GDM1 (cell line): ENCODE measurements around the gene CHD6.
"Not testable (repeated sequence)": the region's sequence is repeated elsewhere in the genome, so short reads cannot be mapped to it uniquely, and the experiment has no call there.

Experiments used
- DNase-seq: peaks from one replicate; lab custom pipeline; 2025; lab: John Stamatoyannopoulos, UW

Gene CHD6

DNA sequence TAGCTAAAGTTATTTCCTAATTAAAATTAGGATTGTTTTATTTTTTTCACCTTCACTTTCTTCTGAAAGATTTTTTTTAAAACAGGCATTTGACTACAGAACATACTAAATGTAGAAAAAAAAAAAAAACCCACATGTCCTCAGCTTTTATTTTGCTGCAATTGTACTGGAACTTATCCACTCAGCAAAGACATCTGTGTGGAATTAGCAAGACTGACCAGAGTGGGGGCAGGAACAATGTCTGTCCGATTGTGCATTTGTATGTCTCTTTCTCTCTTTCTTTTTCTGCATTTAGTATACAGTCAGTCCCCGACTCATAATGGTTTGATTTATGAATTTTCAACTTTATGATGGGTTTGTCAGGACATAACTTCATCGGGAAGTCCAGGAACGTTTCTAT, 77.3 kb downstream of the CHD6 start:
- DNase-seq: no peak

- no peak for DNase-seq
Measured at GRCh38 chr20:41540459-41540858, 77.7 kb downstream of the CHD6 start.

GRCh38 chr20:41538810-41539596, 79.2 kb downstream of the CHD6 start:
- no peak for DNase-seq

DNA sequence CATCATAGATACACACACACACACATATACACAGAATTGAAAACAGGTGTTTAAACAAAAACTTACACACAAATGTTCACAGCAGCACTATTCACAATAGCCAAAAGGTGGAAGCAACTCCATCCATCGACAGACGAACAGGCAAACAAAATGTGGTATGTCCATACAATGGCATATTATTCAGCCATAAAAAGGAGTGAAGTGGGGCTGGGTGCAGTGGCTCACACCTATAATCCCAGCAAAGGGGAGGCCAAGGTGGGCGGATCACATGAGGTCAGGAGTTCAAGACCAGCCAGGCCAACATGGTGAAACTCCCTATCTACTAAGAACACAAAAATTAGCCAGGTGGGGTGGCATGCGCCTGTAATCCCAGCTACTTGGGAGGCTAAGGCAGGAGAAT, 80.3 kb downstream of the CHD6 start:
- no peak for DNase-seq

DNA sequence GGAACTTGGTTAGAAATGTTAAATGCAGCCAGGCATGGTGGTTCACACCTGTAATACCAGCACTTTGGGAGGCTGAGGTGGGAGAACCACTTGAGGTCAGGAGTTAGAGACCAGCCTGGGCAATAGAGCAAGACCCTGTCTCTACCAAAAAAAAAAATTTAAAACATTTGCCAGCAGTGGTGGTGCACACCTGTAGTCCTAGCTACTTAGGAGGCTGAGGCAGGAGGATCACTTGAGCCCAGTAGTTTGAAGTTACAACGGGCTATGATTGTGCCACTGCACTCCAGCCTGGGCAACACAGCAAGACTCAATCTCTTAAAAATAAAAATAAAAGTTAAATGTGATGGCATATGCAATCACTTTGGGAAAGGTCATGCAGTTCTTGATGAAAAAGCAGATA, 82.6 kb downstream of the CHD6 start:
- DNase-seq: not testable (repeated sequence)

DNA sequence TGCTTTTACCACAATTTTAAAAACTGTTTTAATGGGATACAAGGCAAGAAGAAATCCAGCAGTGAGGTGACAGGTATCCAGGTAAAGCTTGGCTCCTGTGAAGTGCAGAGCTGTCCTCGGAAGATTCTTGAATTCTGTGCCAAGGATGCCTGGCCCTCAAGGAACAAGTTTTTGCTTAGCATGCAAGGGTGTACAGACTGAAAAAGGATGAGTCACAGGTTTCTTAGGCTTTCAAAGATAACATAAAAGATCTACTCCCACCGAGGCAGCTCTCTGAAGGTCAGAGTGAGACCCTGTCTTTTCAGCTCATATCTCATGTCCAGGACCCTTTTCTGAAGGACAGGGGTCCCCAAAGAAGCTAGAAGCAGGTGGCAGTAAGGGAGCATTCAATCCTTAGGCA, 83.3 kb downstream of the CHD6 start:
- DNase-seq: no peak

DNA sequence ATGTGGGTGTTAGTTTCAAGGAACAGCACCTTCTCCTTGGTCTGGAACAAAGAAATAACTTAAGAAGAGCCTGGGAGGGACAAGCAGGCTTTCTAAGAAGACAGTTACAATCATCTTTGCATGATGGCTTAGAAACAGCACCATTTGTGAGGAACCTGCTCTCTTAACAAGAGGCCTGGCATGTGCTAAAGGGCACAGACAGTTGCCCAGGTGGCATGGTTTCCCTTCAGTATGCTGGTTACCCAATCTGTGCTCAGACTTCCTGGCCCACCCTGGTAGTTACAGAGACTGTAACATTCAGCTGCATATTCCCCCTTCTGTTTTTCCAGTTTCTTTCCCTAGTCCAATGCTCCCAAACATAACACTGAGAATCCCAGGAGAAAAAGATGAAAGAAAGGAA, 84.0 kb downstream of the CHD6 start:
- no peak for DNase-seq

DNA sequence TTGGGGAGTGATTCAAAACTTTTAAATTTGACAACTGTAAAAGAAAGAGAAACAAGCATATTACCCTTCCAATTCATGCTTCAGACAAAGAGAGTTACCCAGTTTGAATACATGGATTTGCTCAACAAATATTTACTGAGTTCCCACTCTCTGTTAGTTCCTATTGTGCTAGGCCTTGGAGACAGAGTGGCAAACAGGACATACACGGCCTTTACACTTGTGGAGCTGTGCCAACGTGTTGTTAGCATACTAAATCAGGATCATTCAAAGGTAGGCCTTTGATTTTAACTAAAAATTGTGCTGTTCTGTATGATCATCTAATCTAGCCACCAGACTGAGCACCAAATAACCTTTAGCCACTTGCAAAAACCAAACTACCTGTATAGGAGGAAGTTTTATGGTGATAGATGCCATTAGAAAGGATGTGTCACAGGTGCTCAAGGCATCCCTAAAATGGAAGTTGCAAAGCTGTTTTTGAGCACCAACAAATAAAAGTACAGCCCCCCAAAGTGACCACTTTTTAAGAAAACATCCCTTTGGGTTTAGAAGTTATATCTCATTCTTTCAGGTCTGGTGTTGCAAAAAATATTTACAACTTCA, 84.5 kb downstream of the CHD6 start:
- no peak for DNase-seq

GRCh38 chr20:41532935-41533334, 85.2 kb downstream of the CHD6 start:
- DNase-seq: no peak

GRCh38 chr20:41531518-41532275, 86.5 kb downstream of the CHD6 start:
- DNase-seq: no peak

DNA sequence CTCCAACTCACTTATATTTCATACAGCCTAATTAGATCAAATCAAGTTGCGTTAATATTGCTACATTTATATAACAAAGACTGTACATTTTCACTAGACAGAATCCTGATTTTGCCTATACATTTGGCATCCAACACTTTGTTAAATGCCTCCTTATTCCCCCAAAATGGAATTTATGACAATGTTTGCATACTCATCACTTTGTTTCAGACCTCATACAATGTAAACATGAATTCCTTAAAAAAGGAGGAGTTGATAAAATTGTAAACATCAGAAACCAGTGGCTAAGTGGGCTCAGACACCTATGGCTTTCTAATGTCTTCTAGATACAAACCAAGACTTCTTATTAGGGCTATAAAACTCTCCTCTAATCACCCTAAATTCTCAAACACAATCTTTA, 87.3 kb downstream of the CHD6 start:
- DNase-seq: no peak

DNA sequence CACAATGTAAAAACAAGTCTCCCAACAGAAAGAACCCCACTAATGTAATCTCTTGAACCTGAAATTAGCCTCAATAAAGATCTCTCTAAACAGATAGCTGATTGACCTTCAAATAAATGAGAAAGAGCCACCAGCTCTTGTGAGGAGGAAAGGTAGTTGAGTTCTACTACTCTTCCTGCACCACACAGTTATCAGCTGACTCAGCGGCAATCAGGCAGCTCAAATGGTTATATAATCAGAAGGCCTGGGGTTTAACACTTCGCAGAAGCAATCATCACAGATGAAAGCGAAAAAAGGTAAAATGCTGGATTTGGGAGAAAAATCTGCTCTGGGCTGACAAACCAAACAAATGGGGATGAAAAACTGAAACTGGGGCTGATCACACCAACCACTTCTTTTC, 91.8 kb downstream of the CHD6 start:
- no peak for DNase-seq

- DNase-seq: no peak
Measured at GRCh38 chr20:41524980-41525613, 93.1 kb downstream of the CHD6 start.

DNA sequence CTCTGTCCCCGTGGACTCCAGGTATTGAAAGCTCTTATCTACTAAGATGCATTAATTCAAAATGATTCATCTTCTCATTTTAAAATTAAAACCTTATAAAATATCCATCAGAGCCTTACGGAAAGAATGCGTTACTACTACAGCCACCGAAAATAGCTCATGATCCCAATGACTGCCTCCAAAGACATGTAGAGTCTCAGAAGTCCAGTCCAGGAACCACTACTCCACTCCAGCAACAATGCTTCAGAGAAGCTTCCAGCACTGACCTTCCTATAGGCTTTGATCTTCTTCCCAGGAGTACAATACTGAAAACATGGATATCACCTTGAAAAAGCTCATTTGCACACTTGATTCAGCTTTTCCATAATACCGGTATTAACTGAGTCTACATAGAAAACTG, 94.3 kb downstream of the CHD6 start:
- no peak for DNase-seq

- no peak for DNase-seq
Measured at GRCh38 chr20:41513829-41514228, 104.3 kb downstream of the CHD6 start.

DNA sequence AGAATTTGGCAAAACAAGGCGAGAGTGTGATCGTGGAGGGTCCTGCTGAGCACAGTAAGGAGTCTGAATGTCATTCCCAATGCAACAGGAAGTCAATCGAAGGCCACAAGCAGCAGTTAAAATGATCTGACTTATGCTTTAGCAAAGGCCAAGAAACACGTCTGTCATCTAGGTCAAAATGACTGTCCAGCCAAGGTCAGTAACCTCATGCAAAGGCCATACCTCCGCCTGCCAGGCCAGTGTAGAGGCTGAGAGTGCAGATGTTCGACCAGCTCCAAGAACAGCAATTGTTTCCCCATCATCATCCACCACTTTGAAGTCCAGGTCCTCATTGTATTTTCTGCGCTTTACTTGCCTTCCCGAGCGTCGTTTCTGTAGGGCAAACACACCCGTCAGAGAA, 105.6 kb downstream of the CHD6 start:
- no peak for DNase-seq

- DNase-seq: no peak
Measured at GRCh38 chr20:41510847-41511450, 107.2 kb downstream of the CHD6 start.

- DNase-seq: no peak
Measured at GRCh38 chr20:41510224-41510623, 108.0 kb downstream of the CHD6 start.

- no peak for DNase-seq
Measured at GRCh38 chr20:41509316-41510200, 108.6 kb downstream of the CHD6 start.

GRCh38 chr20:41508335-41508734, 109.8 kb downstream of the CHD6 start:
- DNase-seq: no peak

DNA sequence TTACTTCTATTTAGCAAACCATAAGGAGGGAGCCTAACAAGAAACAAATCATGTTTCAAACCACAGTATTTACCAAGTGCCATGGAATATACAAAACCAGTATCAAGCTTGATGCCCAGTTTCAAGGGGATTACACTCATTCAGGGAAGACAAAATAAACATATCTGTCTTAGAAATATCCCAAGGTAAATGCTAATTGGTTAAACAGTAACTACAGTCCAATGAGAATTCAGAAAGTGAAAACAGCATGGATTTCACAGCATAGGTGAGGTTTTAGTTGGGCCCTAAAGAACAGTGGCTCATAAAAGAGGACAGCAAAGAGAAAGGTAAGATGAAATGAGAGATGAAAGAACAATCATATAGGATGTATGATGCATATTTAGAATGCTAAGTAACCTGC, 110.3 kb downstream of the CHD6 start:
- no peak for DNase-seq
